Testis (tissue), 2 donors: Measurements from ENCODE around the gene POGK.

Experiments
- CTCF ChIP-seq, 3 experiments: fragments of 450-650 bp in 2 of 3; fragments of 200-600 bp in 1 of 3; sonication (generic) in 1 of 3; IDR thresholded peaks; one replicate each; pipeline ENCODE4 v1.5.1; 2016 to 2019; ENCODE audit warnings: antibody characterized with exemption in 3 of 3, mild to moderate bottlenecking in 2 of 3, moderate library complexity in 1 of 3
- POLR2A ChIP-seq: fragments of 450-650 bp; IDR thresholded peaks from one replicate; pipeline ENCODE4 v1.6.1; 2017; ENCODE audit warnings: antibody characterized with exemption, mild to moderate bottlenecking, moderate library complexity

- TF ChIP-seq CTCF (IDR thresholded peaks at IDR 0.05), result no peak
- no peak for TF ChIP-seq POLR2A
These were observed 60.5 kb downstream of the POGK start for GRCh38 chr1:166899769-166900168.
